GM19240 (cell line): Measurements from ENCODE around the gene ABCB10.
A peak's percentile ranks its signal among the peaks of the same experiment; 100 is the strongest.
"Not testable (repeated sequence)": the region's sequence is repeated elsewhere in the genome, so short reads cannot be mapped to it uniquely, and the experiment has no call there.

Source experiments
- DNase-seq: peaks from one replicate; pipeline ENCODE4 v3.0.0; 2011; ENCODE audit warnings: low spot score; ENCODE audit not compliant: insufficient read length

Gene ABCB10

GRCh38 chr1:229572286-229572685 lies 13.8 kb upstream of the ABCB10 start:
- DNase-seq, result no peak

GRCh38 chr1:229570891-229571516 lies 12.5 kb upstream of the ABCB10 start:
- DNase-seq, result no peak

GRCh38 chr1:229570305-229570704 lies 11.8 kb upstream of the ABCB10 start:
- no peak for DNase-seq

GRCh38 chr1:229567109-229567868 lies 8.8 kb upstream of the ABCB10 start:
- DNase-seq, result no peak

GRCh38 chr1:229563701-229564100 lies 5.2 kb upstream of the ABCB10 start:
- no peak for DNase-seq

GRCh38 chr1:229563241-229563640 lies 4.7 kb upstream of the ABCB10 start:
- no peak for DNase-seq

DNA sequence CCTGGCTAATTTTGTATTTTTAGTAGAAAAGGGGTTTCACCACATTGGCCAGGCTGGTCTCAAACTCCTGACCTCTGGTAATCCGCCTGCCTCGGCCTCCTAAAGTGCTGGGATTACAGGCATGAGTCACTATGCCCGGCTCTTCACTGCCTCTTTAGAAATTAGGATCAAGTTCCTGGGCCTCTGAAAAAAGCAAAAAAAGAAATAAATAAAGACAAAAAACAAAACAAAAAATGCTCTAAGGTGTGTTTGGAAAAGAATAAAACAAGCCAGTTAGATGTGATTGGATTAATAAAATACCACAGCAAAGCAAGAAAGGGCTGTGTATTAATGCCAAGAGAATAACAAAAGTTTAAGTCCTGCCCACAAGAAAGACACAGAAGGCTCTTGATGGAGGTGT lies 4.2 kb upstream of the ABCB10 start:
- DNase-seq, result no peak

DNA sequence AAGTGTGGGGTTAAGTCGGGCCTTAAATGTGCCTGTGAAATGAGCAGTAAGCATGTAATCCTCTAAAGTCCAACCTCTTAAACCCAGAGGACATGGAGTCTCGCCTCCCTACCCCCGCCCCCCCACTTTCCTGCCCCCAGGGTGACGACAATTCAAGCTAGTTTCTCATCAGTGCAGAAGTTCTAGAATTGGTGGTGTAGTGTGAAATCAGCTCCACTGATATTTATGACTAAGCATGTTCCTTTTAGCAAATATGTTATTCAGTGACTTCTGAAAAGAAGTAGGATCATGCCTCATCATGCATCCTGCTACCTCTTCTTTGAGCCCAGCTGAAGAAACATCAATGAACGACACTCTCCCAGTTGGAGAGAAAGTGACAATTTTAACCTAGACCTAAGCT lies 2.6 kb upstream of the ABCB10 start:
- no peak for DNase-seq

DNA sequence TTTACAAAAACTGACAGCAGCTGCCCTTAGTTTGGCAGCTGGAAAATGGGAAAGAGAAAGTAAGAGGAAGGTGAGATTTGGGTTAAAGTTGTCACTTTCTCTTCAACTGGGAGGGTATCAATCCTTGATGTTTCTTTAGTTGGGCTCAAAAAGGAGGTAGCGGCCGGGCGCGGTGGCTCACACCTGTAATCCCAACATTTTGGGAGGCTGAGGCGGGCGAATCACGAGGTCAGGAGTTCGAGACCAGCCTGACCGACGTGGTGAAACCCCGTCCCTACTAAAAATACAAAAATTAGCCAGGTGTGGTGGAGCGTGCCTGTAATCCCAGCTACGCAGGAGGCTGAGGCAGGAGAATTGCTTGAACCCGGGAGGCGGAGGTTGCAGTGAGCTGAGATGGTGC lies 1.6 kb upstream of the ABCB10 start:
- not testable (repeated sequence) for DNase-seq

DNA sequence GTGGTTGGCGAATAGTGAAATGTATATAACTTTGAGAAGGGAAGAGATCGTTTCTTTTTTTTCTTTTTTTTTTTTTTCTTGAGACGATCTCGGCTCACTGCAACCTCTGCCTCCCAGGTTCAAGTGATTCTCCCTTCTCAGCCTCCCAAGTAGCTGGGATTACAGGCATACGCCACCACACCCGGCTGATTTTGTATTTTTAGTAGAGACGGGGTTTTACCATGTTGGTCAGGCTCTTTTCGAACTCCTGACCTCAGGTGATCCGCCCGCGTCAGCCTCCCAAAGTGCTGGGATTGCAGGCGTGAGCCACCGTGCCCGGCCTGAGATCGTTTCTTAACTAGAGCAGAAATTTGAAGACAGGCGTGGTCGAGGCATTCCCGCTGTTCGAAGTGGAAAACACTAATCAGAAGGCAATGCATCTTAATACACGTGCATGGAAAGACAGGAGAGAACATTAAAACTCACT lies 862 bp upstream of the ABCB10 start:
- DNase-seq, result not testable (repeated sequence)

DNA sequence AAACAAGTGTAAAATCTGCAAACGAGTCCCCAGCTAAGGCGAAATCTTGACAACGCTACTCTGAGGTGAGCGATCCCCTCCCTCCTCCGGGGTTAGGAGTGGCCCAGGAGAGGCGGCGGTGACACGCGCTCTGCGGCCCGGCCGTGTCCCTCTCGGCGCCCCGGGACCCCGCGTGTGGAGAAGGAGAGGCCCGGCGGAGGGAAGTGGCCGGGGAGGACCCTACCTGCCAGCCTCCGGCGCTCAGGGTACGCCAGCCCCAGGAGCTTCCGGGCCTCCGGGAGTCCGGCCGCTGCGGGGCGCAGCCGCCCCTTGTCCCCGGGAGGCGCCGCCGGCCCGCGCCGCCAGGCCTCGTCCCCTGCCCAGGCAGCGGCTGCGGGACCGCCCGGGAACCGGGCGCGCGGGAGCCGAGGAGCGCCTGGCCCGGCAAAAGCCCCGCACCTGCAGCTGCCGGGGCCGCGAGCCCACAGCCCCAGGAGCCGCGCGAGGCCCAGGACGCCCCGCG lies 543 bp downstream of the ABCB10 start:
- peak; percentile 26 for DNase-seq

DNA sequence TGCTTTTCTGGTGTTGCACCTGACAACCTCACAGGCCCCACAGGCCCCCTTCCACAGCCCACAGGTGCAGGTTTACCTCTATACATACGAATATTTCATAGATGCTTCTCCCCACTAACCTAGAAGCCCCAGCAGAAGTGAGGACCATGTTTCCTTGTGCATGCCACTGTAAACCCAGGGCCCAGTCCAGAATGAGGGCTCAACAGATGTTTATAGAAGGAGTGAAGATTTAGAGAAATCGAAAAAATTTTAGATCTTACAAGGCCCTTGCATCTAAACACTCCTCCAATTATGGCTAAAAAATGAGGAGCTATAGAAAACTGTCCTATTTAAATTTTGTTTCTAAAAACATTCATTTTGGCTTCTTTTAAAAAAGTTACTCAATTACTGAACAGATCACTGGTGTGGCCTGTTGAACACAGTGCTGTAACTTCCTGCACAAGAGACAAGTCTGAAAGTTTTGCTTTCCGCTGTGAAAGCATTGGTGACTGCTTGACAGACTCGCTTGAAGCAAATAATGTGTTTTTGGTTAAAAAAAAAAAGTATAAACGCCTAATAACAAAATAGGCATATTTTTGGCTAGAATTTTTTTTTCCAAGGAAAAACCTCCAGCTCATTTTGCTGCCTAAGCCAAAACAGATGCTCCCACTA lies 1.2 kb downstream of the ABCB10 start:
- DNase-seq, result no peak

DNA sequence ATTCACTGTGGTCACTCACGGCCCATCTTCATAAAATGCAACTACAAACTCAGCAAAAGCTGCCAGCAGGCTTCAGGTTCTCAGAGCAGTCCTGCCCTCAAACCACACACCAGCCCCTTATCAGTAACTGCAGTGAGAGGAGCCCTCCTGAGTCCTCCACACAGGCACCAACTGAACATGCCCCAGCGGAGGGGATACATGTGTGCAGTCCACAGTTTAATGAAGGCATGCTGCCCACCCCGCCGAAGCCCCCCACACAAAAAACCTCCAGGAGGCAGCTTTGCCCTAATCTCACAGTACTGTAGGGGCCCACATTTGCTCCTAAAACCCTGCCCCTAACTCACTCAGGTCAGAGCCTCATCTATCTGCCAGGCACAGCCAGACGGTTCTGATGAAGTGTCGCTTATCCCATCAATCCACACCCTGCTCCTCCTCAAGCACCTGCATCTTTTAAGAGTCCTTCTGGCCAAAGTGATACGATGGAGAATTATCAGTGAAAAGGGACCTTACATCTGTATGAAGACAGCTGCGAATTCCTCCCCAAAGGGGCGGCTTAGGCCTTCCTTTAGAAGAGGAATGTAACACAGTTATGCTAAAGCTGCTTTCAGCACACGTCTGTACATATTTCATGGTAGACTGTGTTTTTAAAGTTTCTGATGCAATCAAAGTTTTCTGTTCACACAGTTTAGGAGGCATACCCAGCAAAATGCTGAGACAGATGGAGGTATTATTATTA lies 3.5 kb downstream of the ABCB10 start:
- DNase-seq, result no peak

DNA sequence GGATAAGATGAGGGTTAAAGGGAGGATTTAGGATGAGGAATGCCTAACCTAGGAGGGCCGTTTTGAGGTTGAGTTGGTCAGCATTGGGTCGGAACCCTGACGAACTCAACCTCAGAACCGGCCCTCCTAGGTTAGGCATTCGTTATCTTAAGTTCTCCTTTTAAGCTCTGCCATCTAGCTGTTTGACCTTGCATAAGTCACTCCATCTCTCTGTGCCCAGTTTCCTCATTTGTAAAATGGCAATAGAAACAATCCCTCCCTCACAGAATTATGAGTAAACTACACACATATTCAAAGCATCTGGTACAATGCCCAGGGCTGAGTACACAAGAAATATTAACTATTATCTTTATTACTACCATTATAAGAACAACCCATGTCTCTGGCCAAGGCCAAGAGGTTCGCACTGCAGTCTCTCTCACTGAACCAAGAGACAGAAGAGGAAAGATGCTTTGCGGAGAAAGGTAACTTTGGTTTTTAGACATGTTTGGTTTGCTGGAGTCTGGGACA lies 4.8 kb downstream of the ABCB10 start:
- no peak for DNase-seq

- DNase-seq, result no peak
Observed at GRCh38 chr1:229552732-229553131, 5.8 kb downstream of the ABCB10 start.

GRCh38 chr1:229550812-229551567 lies 7.5 kb downstream of the ABCB10 start:
- DNase-seq, result no peak

- no peak for DNase-seq
Observed at GRCh38 chr1:229547542-229547941, 11.0 kb downstream of the ABCB10 start.

DNA sequence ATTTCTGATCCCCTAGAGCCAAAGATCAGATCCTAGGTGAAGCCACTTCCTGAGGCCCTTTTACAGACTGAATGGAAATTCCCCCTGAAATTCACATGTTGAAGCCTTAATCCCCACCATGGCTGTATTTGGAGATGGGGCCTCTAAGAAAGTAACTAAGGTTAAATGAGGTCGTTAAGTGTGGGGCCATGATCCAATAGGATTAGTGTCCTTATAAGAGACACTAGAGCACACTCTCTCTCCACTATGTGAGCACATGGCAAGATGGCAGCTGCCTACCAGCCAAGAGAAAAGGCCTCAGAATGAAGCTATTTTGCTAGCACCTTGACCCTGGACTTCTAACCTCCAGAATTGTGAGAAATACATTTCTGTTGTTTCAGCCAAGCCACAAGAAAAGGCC lies 13.9 kb downstream of the ABCB10 start:
- DNase-seq, result no peak

GRCh38 chr1:229539863-229540506 lies 18.5 kb downstream of the ABCB10 start:
- DNase-seq, result no peak

- no peak for DNase-seq
Observed at GRCh38 chr1:229538945-229539344, 19.6 kb downstream of the ABCB10 start.
